Measurements from ENCODE around the gene NPAS3.

DNA sequence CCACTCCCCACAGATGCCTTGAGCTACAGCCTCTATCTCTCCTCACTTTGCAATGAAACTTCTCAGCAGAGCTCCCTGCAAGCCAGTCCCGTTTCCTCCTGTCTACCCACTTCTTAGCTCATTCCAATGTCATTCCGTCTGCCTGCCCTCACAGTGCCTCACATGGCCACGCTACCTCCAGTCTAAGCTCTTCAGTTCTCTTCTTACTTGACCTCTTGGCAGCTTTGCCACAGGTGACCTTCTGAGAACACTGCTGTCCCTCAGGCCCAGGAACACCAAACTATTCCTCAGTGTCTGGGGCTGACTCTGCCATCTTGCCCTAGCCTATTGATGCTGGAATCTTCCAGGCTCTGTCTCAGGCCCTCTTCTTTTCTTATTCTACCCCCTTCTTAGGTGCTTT is 902.1 kb downstream of the NPAS3 start:
- TF ChIP-seq, protein P1, sequence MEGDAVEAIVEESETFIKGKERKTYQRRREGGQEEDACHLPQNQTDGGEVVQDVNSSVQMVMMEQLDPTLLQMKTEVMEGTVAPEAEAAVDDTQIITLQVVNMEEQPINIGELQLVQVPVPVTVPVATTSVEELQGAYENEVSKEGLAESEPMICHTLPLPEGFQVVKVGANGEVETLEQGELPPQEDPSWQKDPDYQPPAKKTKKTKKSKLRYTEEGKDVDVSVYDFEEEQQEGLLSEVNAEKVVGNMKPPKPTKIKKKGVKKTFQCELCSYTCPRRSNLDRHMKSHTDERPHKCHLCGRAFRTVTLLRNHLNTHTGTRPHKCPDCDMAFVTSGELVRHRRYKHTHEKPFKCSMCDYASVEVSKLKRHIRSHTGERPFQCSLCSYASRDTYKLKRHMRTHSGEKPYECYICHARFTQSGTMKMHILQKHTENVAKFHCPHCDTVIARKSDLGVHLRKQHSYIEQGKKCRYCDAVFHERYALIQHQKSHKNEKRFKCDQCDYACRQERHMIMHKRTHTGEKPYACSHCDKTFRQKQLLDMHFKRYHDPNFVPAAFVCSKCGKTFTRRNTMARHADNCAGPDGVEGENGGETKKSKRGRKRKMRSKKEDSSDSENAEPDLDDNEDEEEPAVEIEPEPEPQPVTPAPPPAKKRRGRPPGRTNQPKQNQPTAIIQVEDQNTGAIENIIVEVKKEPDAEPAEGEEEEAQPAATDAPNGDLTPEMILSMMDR (IDR thresholded peaks at IDR 0.05): no peak
- TF ChIP-seq POLR2A (IDR thresholded peaks at IDR 0.05): no peak
